Small intestine (tissue), 7 donors: ENCODE results near the gene SCML1. TPM values are rescaled to one million over a fixed set of nuclear protein-coding genes. Genes with fewer than 3 reads are reported as not detected.

Experiments used
- DNase-seq, 2 donors: peaks; one replicate each; pipeline versions ENCODE4 v3.0.0 to v3.0.0-alpha.2; 2013
- FAIRE-seq: peaks from 2 replicates; lab custom pipeline; 2012; peaks lifted over from hg19 to GRCh38; lab: Jason Lieb, UNC
- H3K27ac ChIP-seq, 3 donors: one replicate each; pipeline ENCODE4 v1.5.1; 2013; ENCODE audit warnings: low read length in 2 of 3, mild to moderate bottlenecking in 2 of 3, control low read depth in 1 of 3, inconsistent platforms in 1 of 3, low read depth in 1 of 3, moderate library complexity in 1 of 3
- H3K27me3 ChIP-seq, 3 donors: one replicate each; pipeline ENCODE4 v1.6.1; 2013; ENCODE audit warnings: low read length in 3 of 3, inconsistent platforms in 1 of 3; ENCODE audit not compliant: control insufficient read depth in 3 of 3, insufficient read depth in 3 of 3
- H3K36me3 ChIP-seq, 3 donors: one replicate each; pipeline ENCODE4 v1.6.1; 2013; ENCODE audit warnings: low read length in 3 of 3, inconsistent platforms in 1 of 3, low read depth in 1 of 3, mild to moderate bottlenecking in 1 of 3, moderate library complexity in 1 of 3; ENCODE audit not compliant: control insufficient read depth in 3 of 3, insufficient read depth in 2 of 3
- H3K4me1 ChIP-seq, 3 donors: one replicate each; pipeline ENCODE4 v1.6.1; 2013; ENCODE audit warnings: low read length in 2 of 3, inconsistent platforms in 1 of 3, low read depth in 1 of 3, mild to moderate bottlenecking in 1 of 3, moderate library complexity in 1 of 3; ENCODE audit not compliant: control insufficient read depth in 3 of 3, insufficient read depth in 2 of 3
- H3K4me3 ChIP-seq, 3 donors: one replicate each; pipeline ENCODE4 v1.5.1; 2013; ENCODE audit warnings: low read length in 3 of 3, control low read depth in 1 of 3, inconsistent platforms in 1 of 3, low read depth in 1 of 3, mild to moderate bottlenecking in 1 of 3, moderate library complexity in 1 of 3
- H3K9me3 ChIP-seq, 2 donors: one replicate each; pipeline ENCODE4 v1.6.1; 2013; ENCODE audit warnings: low read depth in 1 of 2, low read length in 1 of 2; ENCODE audit not compliant: control insufficient read depth in 2 of 2, insufficient read depth in 1 of 2
- WGBS, 3 donors: extraction: QIAGEN DNeasy Blood & Tissue Kit; methylation state at CpG; one replicate each; pipeline ENCODE4 v1.1.7; 2013; 5-methylcytosine and 5-hydroxymethylcytosine counted together
- polyA plus RNA-seq, 4 donors: library from polyadenylated mRNA; stranded (reverse) in 3 of 4; unstranded in 1 of 4; fragments of 200-250 nt in 3 of 4; fragments of 120-200 nt in 1 of 4; gene quantifications; one replicate each; pipeline versions ENCODE4 v1.2.1 to v1.2.3, GENCODE V29; 2013
- donor health status: healthy with polysubstance abuse.
- donor health status: control.
- donor health status: control.
- donor health status: Bipolar disorder and iron deficiency.
- donor health status: healthy.

The SCML1 gene
- polyA plus RNA-seq, 4 donors, result 8.1 to 15.5 (median 13.1) TPM

- no peak for DNase-seq
- no peak overlapping the region for H3K27ac ChIP-seq
- FAIRE-seq, result no peak
- H3K27me3 ChIP-seq, result no peaks in the 10 kb centered on the region
- WGBS, 3 donors, result 78 to 91% (median 91%) methylated on average over 2 of the region's 2 CpGs
- H3K36me3 ChIP-seq, result no peaks in the 10 kb centered on the region
- H3K9me3 ChIP-seq, result no peaks in the 10 kb centered on the region
- no peak overlapping the region for H3K4me3 ChIP-seq
- H3K4me1 ChIP-seq, result no peaks in the 10 kb centered on the region
Observed at GRCh38 chrX:17705211-17705610, 32.1 kb upstream of the SCML1 start.

GRCh38 chrX:17706676-17707075 lies 30.6 kb upstream of the SCML1 start:
- 81 to 96% (median 92%) methylated on average over 4 of the region's 4 CpGs for WGBS, 3 donors
- no peaks in the 10 kb centered on the region for H3K4me1 ChIP-seq
- FAIRE-seq, result no peak
- no peaks in the 10 kb centered on the region for H3K27me3 ChIP-seq
- H3K36me3 ChIP-seq, result no peaks in the 10 kb centered on the region
- H3K4me3 ChIP-seq, result no peak overlapping the region
- no peaks in the 10 kb centered on the region for H3K9me3 ChIP-seq
- no peak for DNase-seq
- no peak overlapping the region for H3K27ac ChIP-seq

GRCh38 chrX:17707731-17708130 lies 29.6 kb upstream of the SCML1 start:
- H3K9me3 ChIP-seq, result no peaks in the 10 kb centered on the region
- FAIRE-seq (no peak), DNase-seq (no peak)
- H3K36me3 ChIP-seq, result no peaks in the 10 kb centered on the region
- H3K4me1 ChIP-seq, result no peaks in the 10 kb centered on the region
- H3K27ac ChIP-seq, result no peak overlapping the region
- WGBS, 3 donors, result 82 to 96% (median 85%) methylated on average over 3 of the region's 3 CpGs
- no peak overlapping the region for H3K4me3 ChIP-seq
- H3K27me3 ChIP-seq, result no peaks in the 10 kb centered on the region

- H3K27ac ChIP-seq, result no peak overlapping the region
- H3K36me3 ChIP-seq, result no peaks in the 10 kb centered on the region
- 53 to 88% (median 70%) methylated on average over 1 of the region's 1 CpG for WGBS, 3 donors
- H3K9me3 ChIP-seq, result no peaks in the 10 kb centered on the region
- no peaks in the 10 kb centered on the region for H3K27me3 ChIP-seq
- no peaks in the 10 kb centered on the region for H3K4me1 ChIP-seq
- H3K4me3 ChIP-seq, result no peak overlapping the region
- DNase-seq (peak in 1 of 2 donors; percentile 3), FAIRE-seq (no peak)
Observed at GRCh38 chrX:17710871-17711301, 26.4 kb upstream of the SCML1 start.

- H3K4me1 ChIP-seq, result no peaks in the 10 kb centered on the region
- WGBS, 3 donors, result 51 to 71% (median 56%) methylated on average over 2 of the region's 2 CpGs
- H3K27me3 ChIP-seq, result no peaks in the 10 kb centered on the region
- FAIRE-seq (no peak), DNase-seq (no peak)
- no peak overlapping the region for H3K27ac ChIP-seq
- no peak overlapping the region for H3K4me3 ChIP-seq
- no peaks in the 10 kb centered on the region for H3K36me3 ChIP-seq
- H3K9me3 ChIP-seq, result no peaks in the 10 kb centered on the region
Observed at GRCh38 chrX:17713288-17713687, 24.0 kb upstream of the SCML1 start.

- FAIRE-seq (no peak), DNase-seq (no peak)
- no peak overlapping the region for H3K27ac ChIP-seq
- H3K27me3 ChIP-seq, result no peaks in the 10 kb centered on the region
- no peaks in the 10 kb centered on the region for H3K9me3 ChIP-seq
- H3K4me3 ChIP-seq, result no peak overlapping the region
- no peaks in the 10 kb centered on the region for H3K36me3 ChIP-seq
- H3K4me1 ChIP-seq, result no peaks in the 10 kb centered on the region
Observed at GRCh38 chrX:17718649-17719165, 18.6 kb upstream of the SCML1 start.

- Histone ChIP-seq H3K36me3 (no peaks in the 10 kb centered on the region), H3K27me3 (no peaks in the 10 kb centered on the region), H3K4me1 (no peaks in the 10 kb centered on the region), H3K9me3 (no peaks in the 10 kb centered on the region), H3K27ac (no peak overlapping the region), H3K4me3 (no peak overlapping the region)
- FAIRE-seq, result no peak
- whole genome bisulfite sequencing, 3 donors, result 64 to 84% (median 81%) methylated on average over 6 of the region's 6 CpGs
- DNase-seq, result no peak
Observed at GRCh38 chrX:17719711-17720110, 17.6 kb upstream of the SCML1 start.

- peaks cover 0 to 12% (median 0%) of the 10 kb centered on the region in 3 donors for H3K36me3 ChIP-seq
- WGBS, 3 donors, result 72 to 90% (median 79%) methylated on average over 4 of the region's 4 CpGs
- H3K4me3 ChIP-seq, result no peak overlapping the region
- H3K27ac ChIP-seq, result no peak overlapping the region
- FAIRE-seq, result no peak
- no peaks in the 10 kb centered on the region for H3K27me3 ChIP-seq
- no peaks in the 10 kb centered on the region for H3K4me1 ChIP-seq
- DNase-seq, result no peak
- H3K9me3 ChIP-seq, result no peaks in the 10 kb centered on the region
Observed at GRCh38 chrX:17721715-17722114, 15.6 kb upstream of the SCML1 start.

GRCh38 chrX:17725181-17725580 lies 12.1 kb upstream of the SCML1 start:
- Histone ChIP-seq H3K4me3 (no peak overlapping the region), H3K36me3 (peaks cover 0 to 12% (median 0%) of the 10 kb centered on the region in 3 donors), H3K27ac (no peak overlapping the region), H3K9me3 (no peaks in the 10 kb centered on the region), H3K4me1 (no peaks in the 10 kb centered on the region), H3K27me3 (no peaks in the 10 kb centered on the region)
- no peak for DNase-seq
- FAIRE-seq, result no peak
- WGBS, 3 donors, result 80 to 85% (median 83%) methylated on average over 2 of the region's 2 CpGs
